Osteoblast (primary cell): ENCODE measurements around the gene PLEKHA6. TPM values are rescaled to one million over a fixed set of nuclear protein-coding genes. Genes with fewer than 3 reads are reported as not detected.

Experiments used
- DNase-seq: peaks from one replicate; pipeline ENCODE4 v3.0.0; 2011; ENCODE audit warnings: low spot score, mixed read lengths; ENCODE audit not compliant: insufficient read length; ENCODE audit errors: missing footprints
- H2AFZ ChIP-seq: 2 replicates; pipeline ENCODE4 v1.6.0; 2011; ENCODE audit warnings: mild to moderate bottlenecking, low read length
- H3K27ac ChIP-seq: 2 replicates; pipeline ENCODE4 v1.5.1; 2011; ENCODE audit warnings: mild to moderate bottlenecking, low read depth, low read length, moderate library complexity
- H3K27me3 ChIP-seq: 2 replicates; pipeline ENCODE4 v1.6.0; 2012; ENCODE audit warnings: mild to moderate bottlenecking, control low read depth, inconsistent platforms, low read length, moderate library complexity; ENCODE audit not compliant: insufficient read depth
- H3K36me3 ChIP-seq: 2 replicates; pipeline ENCODE4 v1.5.1; 2011; ENCODE audit warnings: mild to moderate bottlenecking, low read length, control low read depth, moderate library complexity; ENCODE audit not compliant: insufficient read depth
- H3K4me1 ChIP-seq: 2 replicates; pipeline ENCODE4 v1.5.1; 2011; ENCODE audit warnings: mild to moderate bottlenecking, low read length, control low read depth, moderate library complexity; ENCODE audit not compliant: insufficient read depth
- H3K4me2 ChIP-seq: 2 replicates; pipeline ENCODE4 v1.6.0; 2011; ENCODE audit warnings: mild to moderate bottlenecking, low read length; ENCODE audit not compliant: insufficient read depth
- H3K4me3 ChIP-seq: fragments of 200-600 bp; sonication (generic); 3 replicates; pipeline ENCODE4 v1.5.1; 2012; ENCODE audit warnings: mild to moderate bottlenecking, low read length, inconsistent platforms; ENCODE audit not compliant: insufficient read depth
- H3K79me2 ChIP-seq: 2 replicates; pipeline ENCODE4 v1.6.0; 2012; ENCODE audit warnings: mild to moderate bottlenecking, low read length, control low read depth, inconsistent platforms; ENCODE audit not compliant: insufficient read depth
- H3K9me3 ChIP-seq: 2 replicates; pipeline ENCODE4 v1.5.1; 2011; ENCODE audit warnings: low read depth, low read length, control low read depth
- H4K20me1 ChIP-seq: 2 replicates; pipeline ENCODE4 v1.6.0; 2012; ENCODE audit warnings: mild to moderate bottlenecking, low read length, control low read depth; ENCODE audit not compliant: insufficient read depth
- total RNA-seq: library from RNA; depleted of rRNA; stranded (reverse); fragments of >200 nt; gene quantifications from 2 replicates; pipeline ENCODE4 v1.2.3, GENCODE V29; 2012
- TF ChIP-seq, protein P1 (sequence below): IDR thresholded peaks from 2 replicates; pipeline ENCODE4 v1.5.1; 2011; ENCODE audit warnings: mild to moderate bottlenecking, low read depth, low read length, moderate library complexity; ENCODE audit errors: extremely low read depth

PLEKHA6 gene
- total RNA-seq, 1 donor, result 0.36 TPM

DNA sequence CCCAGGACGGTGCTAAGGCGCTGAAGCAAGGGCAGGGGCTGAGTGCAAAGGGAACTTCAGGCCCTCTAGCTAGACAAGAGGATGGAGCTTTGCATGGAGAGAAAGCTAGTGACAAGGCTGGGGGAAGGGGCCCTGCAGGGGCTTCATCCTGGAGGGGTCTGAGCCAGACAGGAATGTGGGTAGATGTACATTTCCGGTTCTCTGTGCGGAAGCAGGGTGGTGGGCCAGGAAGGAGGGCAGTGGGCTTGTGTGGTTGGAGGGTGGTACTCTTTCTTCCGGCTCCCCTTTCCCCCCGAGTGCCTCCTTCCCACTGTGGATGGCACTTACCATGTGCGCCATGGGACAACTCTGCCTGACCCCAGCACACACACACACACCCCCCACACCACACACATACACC, 165.0 kb downstream of the PLEKHA6 start:
- H3K4me1 ChIP-seq, result peaks cover 13% of the 10 kb centered on the region
- H2AFZ ChIP-seq, result no peak overlapping the region
- TF ChIP-seq, protein P1, sequence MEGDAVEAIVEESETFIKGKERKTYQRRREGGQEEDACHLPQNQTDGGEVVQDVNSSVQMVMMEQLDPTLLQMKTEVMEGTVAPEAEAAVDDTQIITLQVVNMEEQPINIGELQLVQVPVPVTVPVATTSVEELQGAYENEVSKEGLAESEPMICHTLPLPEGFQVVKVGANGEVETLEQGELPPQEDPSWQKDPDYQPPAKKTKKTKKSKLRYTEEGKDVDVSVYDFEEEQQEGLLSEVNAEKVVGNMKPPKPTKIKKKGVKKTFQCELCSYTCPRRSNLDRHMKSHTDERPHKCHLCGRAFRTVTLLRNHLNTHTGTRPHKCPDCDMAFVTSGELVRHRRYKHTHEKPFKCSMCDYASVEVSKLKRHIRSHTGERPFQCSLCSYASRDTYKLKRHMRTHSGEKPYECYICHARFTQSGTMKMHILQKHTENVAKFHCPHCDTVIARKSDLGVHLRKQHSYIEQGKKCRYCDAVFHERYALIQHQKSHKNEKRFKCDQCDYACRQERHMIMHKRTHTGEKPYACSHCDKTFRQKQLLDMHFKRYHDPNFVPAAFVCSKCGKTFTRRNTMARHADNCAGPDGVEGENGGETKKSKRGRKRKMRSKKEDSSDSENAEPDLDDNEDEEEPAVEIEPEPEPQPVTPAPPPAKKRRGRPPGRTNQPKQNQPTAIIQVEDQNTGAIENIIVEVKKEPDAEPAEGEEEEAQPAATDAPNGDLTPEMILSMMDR, result no peak
- H3K9me3 ChIP-seq, result no peaks in the 10 kb centered on the region
- no peaks in the 10 kb centered on the region for H3K36me3 ChIP-seq
- H3K4me3 ChIP-seq, result no peak overlapping the region
- H3K27ac ChIP-seq, result no peak overlapping the region
- peaks cover 11% of the 10 kb centered on the region for H3K27me3 ChIP-seq
- no peaks in the 10 kb centered on the region for H3K79me2 ChIP-seq
- no peaks in the 10 kb centered on the region for H4K20me1 ChIP-seq
- DNase-seq, result no peak
- H3K4me2 ChIP-seq, result no peak overlapping the region

DNA sequence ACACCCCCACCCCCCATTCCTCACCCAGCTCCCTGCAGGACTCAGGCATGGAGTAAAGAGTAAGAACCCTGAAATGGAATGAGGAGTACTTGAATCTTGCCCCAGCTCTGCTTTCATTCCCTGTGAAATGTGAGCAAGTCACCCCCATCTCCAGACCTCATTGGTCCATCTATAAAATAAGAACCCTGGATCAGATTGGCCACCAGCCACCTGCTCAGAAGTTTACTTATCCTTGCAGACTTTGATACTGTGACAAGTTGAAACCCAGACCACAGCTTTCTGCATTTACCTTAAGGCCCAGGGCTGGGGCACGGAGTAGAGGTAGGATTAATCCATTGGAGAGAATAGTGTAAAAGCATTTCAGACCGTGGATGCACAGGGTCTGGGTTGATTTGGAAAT, 165.6 kb downstream of the PLEKHA6 start:
- Histone ChIP-seq H3K27me3 (peaks cover 17% of the 10 kb centered on the region), H4K20me1 (no peaks in the 10 kb centered on the region), H3K4me1 (peaks cover 15% of the 10 kb centered on the region), H3K27ac (no peak overlapping the region), H3K36me3 (no peaks in the 10 kb centered on the region), H3K79me2 (no peaks in the 10 kb centered on the region), H3K9me3 (no peaks in the 10 kb centered on the region), H2AFZ (no peak overlapping the region), H3K4me2 (no peak overlapping the region), H3K4me3 (no peak overlapping the region)
- DNase-seq, result no peak
- TF ChIP-seq, protein P1, result no peak

- H3K9me3 ChIP-seq, result no peaks in the 10 kb centered on the region
- peaks cover 30% of the 10 kb centered on the region for H3K27me3 ChIP-seq
- DNase-seq, result no peak
- peaks cover 11% of the 10 kb centered on the region for H3K4me1 ChIP-seq
- no peak overlapping the region for H3K27ac ChIP-seq
- no peaks in the 10 kb centered on the region for H3K36me3 ChIP-seq
- H3K4me3 ChIP-seq, result no peak overlapping the region
- H2AFZ ChIP-seq, result no peak overlapping the region
- TF ChIP-seq, protein P1, result no peak
- H3K4me2 ChIP-seq, result no peak overlapping the region
- no peaks in the 10 kb centered on the region for H3K79me2 ChIP-seq
- no peaks in the 10 kb centered on the region for H4K20me1 ChIP-seq
These were observed 167.0 kb downstream of the PLEKHA6 start for GRCh38 chr1:204192589-204193352.

DNA sequence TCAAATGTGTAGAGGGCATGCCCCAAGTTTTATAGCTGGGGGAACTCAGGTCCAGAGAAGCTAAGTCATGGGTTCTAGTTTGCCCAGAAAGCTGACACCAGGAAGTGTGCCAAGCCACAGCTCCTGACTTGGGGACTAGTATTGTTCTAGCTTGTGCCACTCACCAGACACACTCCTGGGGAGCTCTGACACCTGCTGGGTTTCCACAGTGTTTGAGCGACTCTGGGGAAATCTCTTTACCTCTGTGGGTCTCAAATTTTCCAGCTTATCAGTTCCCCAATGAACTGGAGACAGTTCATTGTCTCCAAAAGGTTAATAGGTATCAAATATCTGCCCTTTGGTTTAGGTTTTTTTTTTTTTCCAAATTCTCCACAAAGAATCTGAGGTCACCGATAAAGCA, 167.7 kb downstream of the PLEKHA6 start:
- Histone ChIP-seq H3K4me3 (no peak overlapping the region), H3K9me3 (no peaks in the 10 kb centered on the region), H3K27me3 (peaks cover 38% of the 10 kb centered on the region), H3K79me2 (no peaks in the 10 kb centered on the region), H4K20me1 (no peaks in the 10 kb centered on the region), H2AFZ (no peak overlapping the region), H3K36me3 (no peaks in the 10 kb centered on the region), H3K4me2 (no peak overlapping the region), H3K4me1 (peaks cover 11% of the 10 kb centered on the region), H3K27ac (no peak overlapping the region)
- DNase-seq, result no peak
- TF ChIP-seq, protein P1, result no peak
